Stimulated activated naive B cell treated with anti-CD40 and anti-IgM and Interleukin-4, amounts not matched to agents 10 μg/mL and 1 μg/mL and 100 μg/mL, for 72 hours (primary cell): ENCODE results near the gene RHOXF1.
"Not testable (repeated sequence)": the region's sequence is repeated elsewhere in the genome, so short reads cannot be mapped to it uniquely, and the experiment has no call there.

ENCODE experiments used
- ATAC-seq, 2 donors: fragments of 150-1000 bp; cut with Tn5 transposase; replicated peaks; 2 replicates each; pipeline ENCODE4 v1.10.0; 2021; ENCODE audit warnings: moderate library complexity in 1 of 2
- DNase-seq: peaks from one replicate; pipeline ENCODE4 v3.0.0; 2021
- H3K27ac Mint-ChIP-seq: one replicate; pipeline ENCODE4 v1.8.0; 2022; ENCODE audit warnings: mild to moderate bottlenecking, mixed read lengths
- H3K27me3 Mint-ChIP-seq, 2 donors: one replicate each; pipeline ENCODE4 v1.8.0; 2022; ENCODE audit warnings: mixed read lengths in 2 of 2
- H3K36me3 Mint-ChIP-seq, 2 donors: one replicate each; pipeline ENCODE4 v1.8.0; 2022; ENCODE audit warnings: mixed read lengths in 2 of 2, mild to moderate bottlenecking in 1 of 2
- H3K4me1 Mint-ChIP-seq, 2 donors: one replicate each; pipeline ENCODE4 v1.8.0; 2022; ENCODE audit warnings: mixed read lengths in 2 of 2, mild to moderate bottlenecking in 1 of 2
- H3K4me3 Mint-ChIP-seq, 2 donors: one replicate each; pipeline ENCODE4 v1.8.0; 2022; ENCODE audit warnings: mild to moderate bottlenecking in 2 of 2, mixed read lengths in 2 of 2, moderate library complexity in 1 of 2
- H3K9me3 Mint-ChIP-seq, 2 donors: one replicate each; pipeline ENCODE4 v1.8.0; 2022; ENCODE audit warnings: mixed read lengths in 2 of 2, mild to moderate bottlenecking in 1 of 2

Gene RHOXF1

GRCh38 chrX:120115438-120115963 is at the start of gene RHOXF1:
Gene RHOXF1 (minus strand): TSS chrX:120115913. CDS start chrX:120115862, 51 bp downstream.
- no peaks in the 10 kb centered on the region for H3K4me1 Mint-ChIP-seq
- ATAC-seq (no peak), DNase-seq (no peak)
- H3K27me3 Mint-ChIP-seq = no peaks in the 10 kb centered on the region
- H3K4me3 Mint-ChIP-seq = no peak within 1 kb of the TSS
- no peaks in the 10 kb centered on the region for H3K9me3 Mint-ChIP-seq
- no peak within 1 kb of the TSS for H3K27ac Mint-ChIP-seq
- no peaks in the 10 kb centered on the region for H3K36me3 Mint-ChIP-seq

GRCh38 chrX:120159086-120159485 is 43.4 kb upstream of the RHOXF1 start:
- not testable (repeated sequence) for H3K36me3 Mint-ChIP-seq, DNase-seq, ATAC-seq, H3K4me1 Mint-ChIP-seq, H3K9me3 Mint-ChIP-seq, H3K4me3 Mint-ChIP-seq, H3K27ac Mint-ChIP-seq, H3K27me3 Mint-ChIP-seq

GRCh38 chrX:120158313-120158712 is 42.6 kb upstream of the RHOXF1 start, which contains the start of gene RHOXF2:
Gene RHOXF2 (plus strand): TSS chrX:120158613. CDS start chrX:120158751, 138 bp downstream.
- H3K27me3 Mint-ChIP-seq, H3K4me1 Mint-ChIP-seq, H3K27ac Mint-ChIP-seq, H3K4me3 Mint-ChIP-seq, DNase-seq, H3K36me3 Mint-ChIP-seq, H3K9me3 Mint-ChIP-seq, ATAC-seq: not testable (repeated sequence)

GRCh38 chrX:120150109-120150744 is 34.5 kb upstream of the RHOXF1 start:
- not testable (repeated sequence) for H3K4me1 Mint-ChIP-seq

GRCh38 chrX:120147537-120147936 is 31.8 kb upstream of the RHOXF1 start:
- H3K27ac Mint-ChIP-seq = no peak overlapping the region
- ATAC-seq = no peak

More at GRCh38 chrX:120150109-120150744, 34.5 kb upstream of the RHOXF1 start:
- H3K9me3 Mint-ChIP-seq, DNase-seq, H3K27me3 Mint-ChIP-seq, H3K4me3 Mint-ChIP-seq, H3K27ac Mint-ChIP-seq: not testable (repeated sequence)
- ATAC-seq = peak in 1 of 2 donors; percentile 41
- peaks cover 2 to 10% of the 10 kb centered on the region in 2 donors for H3K36me3 Mint-ChIP-seq

GRCh38 chrX:120146323-120146722 is 30.6 kb upstream of the RHOXF1 start:
- H3K27ac Mint-ChIP-seq, H3K4me3 Mint-ChIP-seq, ATAC-seq, H3K27me3 Mint-ChIP-seq, DNase-seq, H3K9me3 Mint-ChIP-seq: not testable (repeated sequence)
- peaks cover 2 to 10% of the 10 kb centered on the region in 2 donors for H3K36me3 Mint-ChIP-seq
- H3K4me1 Mint-ChIP-seq = peaks cover 6 to 11% of the 10 kb centered on the region in 2 donors

More at GRCh38 chrX:120147537-120147936, 31.8 kb upstream of the RHOXF1 start:
- Mint-ChIP-seq H3K4me1 (peaks cover 4 to 11% of the 10 kb centered on the region in 2 donors), H3K9me3 (peaks cover 5 to 6% of the 10 kb centered on the region in 2 donors), H3K4me3 (no peak overlapping the region), H3K27me3 (peaks cover 0 to 3% of the 10 kb centered on the region in 2 donors), H3K36me3 (peaks cover 2 to 10% of the 10 kb centered on the region in 2 donors)
- DNase-seq = no peak

- Mint-ChIP-seq H3K27ac (no peak overlapping the region), H3K36me3 (peaks cover 2 to 10% of the 10 kb centered on the region in 2 donors), H3K4me1 (peaks cover 6 to 14% of the 10 kb centered on the region in 2 donors), H3K27me3 (peaks cover 0 to 8% of the 10 kb centered on the region in 2 donors), H3K4me3 (no peak overlapping the region), H3K9me3 (peaks cover 5 to 6% of the 10 kb centered on the region in 2 donors)
- no peak for ATAC-seq
- no peak for DNase-seq
These were observed 29.7 kb upstream of the RHOXF1 start for GRCh38 chrX:120145295-120145925.

- Mint-ChIP-seq H3K27me3 (peaks cover 0 to 8% of the 10 kb centered on the region in 2 donors), H3K4me3 (no peak overlapping the region), H3K27ac (peak overlapping the region; percentile 38), H3K9me3 (peaks cover 5 to 6% of the 10 kb centered on the region in 2 donors), H3K4me1 (peaks cover 6 to 14% of the 10 kb centered on the region in 2 donors), H3K36me3 (peaks cover 2 to 10% of the 10 kb centered on the region in 2 donors)
- DNase-seq (no peak), ATAC-seq (no peak)
These were observed 28.6 kb upstream of the RHOXF1 start for GRCh38 chrX:120144178-120144844.

- H3K9me3 Mint-ChIP-seq = no peaks in the 10 kb centered on the region
- no peak overlapping the region for H3K27ac Mint-ChIP-seq
- ATAC-seq = no peak
- no peak overlapping the region for H3K4me3 Mint-ChIP-seq
- DNase-seq = no peak
- peaks cover 6 to 12% of the 10 kb centered on the region in 2 donors for H3K4me1 Mint-ChIP-seq
- no peaks in the 10 kb centered on the region for H3K36me3 Mint-ChIP-seq
- peaks cover 0 to 8% of the 10 kb centered on the region in 2 donors for H3K27me3 Mint-ChIP-seq
These were observed 24.7 kb upstream of the RHOXF1 start for GRCh38 chrX:120140293-120140981.

- Mint-ChIP-seq H3K4me3 (no peak overlapping the region), H3K36me3 (no peaks in the 10 kb centered on the region), H3K27ac (no peak overlapping the region), H3K4me1 (peaks cover under 1 to 3% of the 10 kb centered on the region in 2 donors), H3K27me3 (peaks cover 0 to 4% of the 10 kb centered on the region in 2 donors), H3K9me3 (no peaks in the 10 kb centered on the region)
- DNase-seq (no peak), ATAC-seq (no peak)
These were observed 21.7 kb upstream of the RHOXF1 start for GRCh38 chrX:120137439-120137838.

- ATAC-seq = no peak
- H3K9me3 Mint-ChIP-seq = no peaks in the 10 kb centered on the region
- no peak for DNase-seq
- no peak overlapping the region for H3K4me3 Mint-ChIP-seq
- peaks cover 0 to 3% of the 10 kb centered on the region in 2 donors for H3K27me3 Mint-ChIP-seq
- H3K36me3 Mint-ChIP-seq = no peaks in the 10 kb centered on the region
- H3K27ac Mint-ChIP-seq = no peak overlapping the region
- peaks cover 0 to 3% of the 10 kb centered on the region in 2 donors for H3K4me1 Mint-ChIP-seq
These were observed 21.1 kb upstream of the RHOXF1 start for GRCh38 chrX:120136840-120137239.

- no peak for DNase-seq
- Mint-ChIP-seq H3K4me1 (peaks cover 0 to 3% of the 10 kb centered on the region in 2 donors), H3K9me3 (no peaks in the 10 kb centered on the region), H3K27ac (no peak overlapping the region), H3K4me3 (no peak overlapping the region), H3K36me3 (no peaks in the 10 kb centered on the region), H3K27me3 (peaks cover 0 to 5% of the 10 kb centered on the region in 2 donors)
- ATAC-seq = no peak
These were observed 20.4 kb upstream of the RHOXF1 start for GRCh38 chrX:120136128-120136527.

GRCh38 chrX:120128306-120128846 is 12.7 kb upstream of the RHOXF1 start:
- not testable (repeated sequence) for H3K4me1 Mint-ChIP-seq, H3K9me3 Mint-ChIP-seq, H3K27ac Mint-ChIP-seq, H3K27me3 Mint-ChIP-seq, H3K4me3 Mint-ChIP-seq, ATAC-seq, DNase-seq, H3K36me3 Mint-ChIP-seq
